Stomach (tissue), 4 donors: ENCODE results near the gene TFF3.

Experiments used
- CTCF ChIP-seq, 7 experiments: fragments of 450-650 bp in 4 of 7; fragments of 200-600 bp in 3 of 7; sonication (generic) in 3 of 7; IDR thresholded peaks; one replicate each; pipeline ENCODE4 v1.5.1; 2016 to 2019; ENCODE audit warnings: antibody characterized with exemption in 7 of 7, control low read depth in 2 of 7, mild to moderate bottlenecking in 1 of 7
- POLR2A ChIP-seq, 4 donors: fragments of 450-650 bp; IDR thresholded peaks; one replicate each; pipeline ENCODE4 v1.6.1; 2016; ENCODE audit warnings: antibody characterized with exemption in 4 of 4, control low read depth in 2 of 4, mild to moderate bottlenecking in 1 of 4, moderate library complexity in 1 of 4

- TF ChIP-seq POLR2A (IDR thresholded peaks at IDR 0.05) (no peak), CTCF (IDR thresholded peaks at IDR 0.05) (no peak)
These were observed 33.2 kb downstream of the TFF3 start for GRCh38 chr21:42282021-42282420.
